NOMO-1 treated with DMSO at 0.1 percent for 48 hours (cell line): Measurements from ENCODE around the gene MYO18B.
A peak's percentile ranks its signal among the peaks of the same experiment; 100 is the strongest.

ENCODE experiments used
- DNase-seq: peaks from one replicate; lab custom pipeline; 2025; ENCODE audit not compliant: unreplicated experiment; lab: John Stamatoyannopoulos, UW

MYO18B gene

GRCh38 chr22:25749420-25750169, 7.6 kb downstream of the MYO18B start:
- no peak for DNase-seq

- DNase-seq, result no peak
These were observed 8.7 kb downstream of the MYO18B start for GRCh38 chr22:25750569-25751173.

GRCh38 chr22:25751174-25751581, 9.2 kb downstream of the MYO18B start:
- DNase-seq, result no peak

- DNase-seq, result no peak
These were observed 10.7 kb downstream of the MYO18B start for GRCh38 chr22:25752615-25753214.

DNA sequence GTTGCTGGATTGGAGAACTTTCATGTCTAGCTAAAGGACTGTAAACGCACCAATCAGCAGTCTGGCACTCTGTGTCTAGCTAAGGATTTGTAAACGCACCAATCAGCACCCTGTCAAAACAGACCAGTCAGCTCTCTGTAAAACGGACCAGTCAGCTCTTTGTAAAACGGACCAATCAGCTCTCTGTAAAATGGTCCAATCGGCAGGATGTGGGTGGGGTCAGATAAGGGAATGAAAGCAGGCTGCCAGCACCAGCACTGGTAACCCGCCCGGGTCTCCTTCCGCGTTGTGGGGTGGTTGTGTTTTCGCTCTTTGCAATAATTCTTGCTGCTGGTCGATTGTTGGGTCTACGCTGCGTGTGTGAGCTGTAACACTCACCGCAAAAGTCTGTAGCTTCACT, 11.3 kb downstream of the MYO18B start:
- no peak for DNase-seq

- DNase-seq, result no peak
These were observed 12.7 kb downstream of the MYO18B start for GRCh38 chr22:25754527-25755202.

DNA sequence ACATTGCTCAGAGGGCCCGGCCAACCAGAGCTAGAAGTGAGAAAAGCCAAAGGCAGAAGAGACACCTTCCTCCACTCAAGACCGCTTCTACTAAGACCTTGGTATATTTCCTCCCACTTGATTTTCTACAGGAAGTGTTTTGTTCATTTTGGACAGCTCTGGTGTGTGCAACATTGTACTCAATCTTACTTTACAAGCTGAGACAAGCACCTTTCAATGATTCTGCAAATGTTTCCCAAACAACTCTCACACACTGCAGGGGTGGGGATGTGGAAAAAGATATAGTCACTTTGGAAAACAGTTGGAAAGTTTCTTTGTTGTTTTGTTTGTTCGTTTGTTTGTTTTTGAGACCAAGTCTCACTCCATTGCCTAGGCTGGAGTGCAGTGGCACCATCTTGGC, 15.7 kb downstream of the MYO18B start:
- no peak for DNase-seq

DNA sequence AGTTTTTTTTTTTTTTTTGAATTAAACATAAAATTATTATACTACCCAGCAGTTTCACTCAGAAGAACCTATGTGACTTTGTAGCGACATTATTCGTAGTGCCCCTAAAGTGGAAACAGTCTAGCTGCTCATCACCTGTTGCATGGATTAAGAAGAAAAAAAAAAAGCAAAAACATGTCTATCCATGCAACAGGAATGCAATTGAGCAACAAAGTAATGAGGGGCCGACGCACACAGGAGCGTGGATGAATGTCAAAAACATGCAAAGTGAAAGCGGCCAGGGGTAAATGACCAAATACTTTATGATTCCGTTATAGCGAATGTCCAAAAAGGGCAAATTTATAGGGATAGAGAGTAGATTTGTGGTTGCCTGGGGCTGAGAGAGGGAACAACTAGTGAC, 16.3 kb downstream of the MYO18B start:
- no peak for DNase-seq

DNA sequence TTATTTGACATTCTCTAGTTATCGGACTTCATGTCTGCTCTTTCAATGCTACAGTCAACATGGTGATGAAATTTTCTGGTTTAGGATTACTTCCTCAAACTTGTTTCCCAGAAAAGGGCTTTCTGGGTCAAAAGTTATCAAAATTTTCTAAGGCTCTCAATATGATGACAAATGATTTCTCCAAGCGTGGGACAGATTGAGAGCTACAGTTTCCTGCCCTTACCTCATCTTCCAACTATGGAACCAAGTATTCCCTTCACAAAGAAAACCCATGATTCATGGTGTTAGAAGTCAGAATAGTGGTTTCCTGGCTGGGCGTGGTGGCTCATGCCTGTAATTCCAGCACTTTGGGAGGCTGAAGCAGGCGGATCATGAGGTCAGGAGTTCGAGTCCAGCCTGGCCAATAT, 17.8 kb downstream of the MYO18B start:
- DNase-seq, result peak; percentile 76

GRCh38 chr22:25760294-25760693, 18.3 kb downstream of the MYO18B start:
- no peak for DNase-seq

DNA sequence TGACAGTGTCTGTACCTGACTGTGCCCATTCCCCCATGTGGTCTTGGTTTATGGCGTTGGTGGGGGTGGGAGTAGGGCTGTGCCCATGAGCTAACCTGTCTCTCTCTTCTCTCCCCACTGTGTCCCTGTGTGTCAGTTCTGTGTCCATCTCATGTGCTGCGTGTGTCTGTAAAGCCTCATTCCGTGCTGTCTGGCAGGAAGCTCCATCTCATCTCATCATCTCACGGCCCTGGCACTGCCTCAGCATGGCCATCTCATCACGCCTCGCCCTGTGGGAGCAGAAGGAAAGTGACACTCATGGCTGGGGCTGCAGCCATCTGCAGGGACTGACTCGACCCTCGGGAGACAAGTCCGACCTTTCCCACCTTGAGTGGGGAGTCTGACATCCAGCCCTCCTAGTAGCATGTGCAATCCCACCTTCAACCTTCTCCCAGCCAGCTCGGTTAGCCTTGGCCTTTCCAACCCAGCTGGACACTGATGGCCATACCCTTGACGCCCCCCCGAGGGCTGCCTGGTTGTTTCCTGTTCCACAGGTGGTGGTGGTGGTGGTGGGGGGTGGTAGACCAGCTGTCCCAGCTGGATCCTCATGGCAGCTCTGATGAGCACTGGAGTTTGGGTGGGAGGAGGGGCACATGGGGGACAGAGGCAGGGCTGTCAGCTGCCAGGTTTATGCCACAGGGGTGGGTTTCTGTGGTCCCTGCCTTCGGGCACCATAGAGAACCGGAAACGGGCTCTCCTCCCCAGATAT, 19.0 kb downstream of the MYO18B start:
- DNase-seq, result no peak

DNA sequence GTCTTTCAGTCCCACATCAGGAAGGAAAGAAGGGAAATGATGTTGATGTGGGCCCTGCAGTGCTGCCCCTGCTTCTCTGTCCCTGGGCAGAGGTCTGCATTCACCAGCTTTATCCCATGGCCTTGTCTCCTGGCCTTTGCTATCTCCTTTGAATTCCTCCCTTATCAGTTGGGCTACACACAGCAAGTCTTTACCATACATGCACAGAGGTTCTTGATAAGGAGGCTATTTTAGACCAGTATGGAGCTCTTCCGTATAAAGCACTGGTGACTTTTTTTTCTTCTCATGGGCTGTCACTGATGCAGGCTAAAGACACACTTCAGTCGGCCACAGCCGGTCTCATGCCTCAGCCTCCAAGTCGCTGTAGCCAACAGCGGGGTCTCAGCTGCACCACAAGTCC, 20.2 kb downstream of the MYO18B start:
- DNase-seq, result no peak

- DNase-seq, result no peak
These were observed 21.3 kb downstream of the MYO18B start for GRCh38 chr22:25763239-25763777.

- no peak for DNase-seq
These were observed 22.5 kb downstream of the MYO18B start for GRCh38 chr22:25764270-25765015.

- DNase-seq, result no peak
These were observed 23.0 kb downstream of the MYO18B start for GRCh38 chr22:25765016-25765367.

DNA sequence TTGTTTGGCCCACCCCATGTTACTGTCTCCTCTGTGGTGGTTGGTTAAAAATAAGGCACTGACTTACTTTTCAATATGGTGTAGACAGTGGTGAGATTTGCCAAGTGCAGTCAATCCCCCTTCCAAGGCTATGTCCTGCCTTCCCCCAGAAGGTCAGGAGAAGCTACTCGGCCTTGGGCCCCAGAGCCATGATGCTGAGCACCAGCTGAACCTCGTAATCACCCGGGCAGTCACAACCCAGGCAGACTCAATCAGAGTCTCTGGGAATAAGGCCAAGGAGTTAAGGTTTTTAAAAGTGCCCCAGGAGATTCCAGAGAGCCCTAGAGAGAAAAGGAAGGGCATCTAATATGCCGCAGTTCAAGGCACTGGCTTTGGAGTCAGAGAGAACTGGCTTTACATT, 23.8 kb downstream of the MYO18B start:
- DNase-seq, result no peak

GRCh38 chr22:25766418-25766817, 24.4 kb downstream of the MYO18B start:
- no peak for DNase-seq

- DNase-seq, result no peak
These were observed 28.3 kb downstream of the MYO18B start for GRCh38 chr22:25770333-25770732.

DNA sequence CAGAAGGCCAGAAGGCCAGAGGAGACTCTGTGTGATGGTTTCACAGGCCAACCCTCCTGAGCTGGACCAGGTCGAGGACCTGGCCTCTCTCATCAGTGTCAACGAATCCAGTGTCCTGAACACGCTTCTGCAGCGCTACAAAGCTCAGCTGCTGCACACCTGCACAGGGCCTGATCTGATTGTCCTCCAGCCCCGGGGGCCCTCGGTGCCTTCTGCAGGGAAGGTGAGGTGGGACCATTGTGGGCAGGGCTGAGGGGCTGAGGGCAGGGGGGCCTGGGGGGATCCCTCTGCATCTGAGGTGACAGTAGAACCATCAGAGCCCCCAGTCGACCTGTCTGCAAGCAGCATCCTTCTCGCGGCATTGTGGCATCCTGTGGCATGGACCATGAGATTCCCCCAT, 30.3 kb downstream of the MYO18B start:
- no peak for DNase-seq

- no peak for DNase-seq
These were observed 32.6 kb downstream of the MYO18B start for GRCh38 chr22:25774575-25775026.
